C4-2B (cell line): Measurements from ENCODE around the gene TARP.

Experiments
- CTCF ChIP-seq: fragments of 450-650 bp; conservative IDR thresholded peaks from 2 replicates; pipeline ENCODE4 v1.5.1; 2017; ENCODE audit warnings: mild to moderate bottlenecking
- ZFX ChIP-seq: fragments of 450-650 bp; IDR thresholded peaks from 2 replicates; pipeline ENCODE4 v1.6.1; 2017

- no peak for TF ChIP-seq CTCF
- TF ChIP-seq ZFX, result no peak
Observed at GRCh38 chr7:38308140-38308539, 34.7 kb upstream of the TARP start.
